DMS53 treated with DMSO at 0.1 percent for 48 hours (cell line): ENCODE results near the gene EHMT2.

Experiments used
- DNase-seq: peaks from one replicate; lab custom pipeline; 2025; ENCODE audit not compliant: unreplicated experiment; lab: John Stamatoyannopoulos, UW

EHMT2 gene

DNA sequence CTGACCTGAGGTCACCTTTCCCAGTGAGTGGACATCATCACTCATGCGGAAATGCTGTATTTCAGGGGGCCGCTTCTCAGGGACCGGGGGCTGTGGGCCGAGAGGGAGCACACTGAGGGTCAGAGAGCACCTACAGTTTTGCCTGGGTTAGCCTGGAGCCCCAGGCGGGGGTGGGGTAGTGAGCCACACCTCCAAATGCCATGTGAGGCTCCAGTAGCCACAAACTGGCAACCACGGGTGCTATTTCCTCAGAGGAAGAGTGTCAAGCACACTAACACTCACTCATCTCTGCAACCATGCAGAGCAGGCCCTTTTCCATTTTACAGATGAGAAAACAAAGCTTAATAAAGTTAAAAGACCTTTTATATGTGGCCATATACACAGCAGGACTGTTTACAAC lies 4.7 kb downstream of the EHMT2 start:
- no peak for DNase-seq

DNA sequence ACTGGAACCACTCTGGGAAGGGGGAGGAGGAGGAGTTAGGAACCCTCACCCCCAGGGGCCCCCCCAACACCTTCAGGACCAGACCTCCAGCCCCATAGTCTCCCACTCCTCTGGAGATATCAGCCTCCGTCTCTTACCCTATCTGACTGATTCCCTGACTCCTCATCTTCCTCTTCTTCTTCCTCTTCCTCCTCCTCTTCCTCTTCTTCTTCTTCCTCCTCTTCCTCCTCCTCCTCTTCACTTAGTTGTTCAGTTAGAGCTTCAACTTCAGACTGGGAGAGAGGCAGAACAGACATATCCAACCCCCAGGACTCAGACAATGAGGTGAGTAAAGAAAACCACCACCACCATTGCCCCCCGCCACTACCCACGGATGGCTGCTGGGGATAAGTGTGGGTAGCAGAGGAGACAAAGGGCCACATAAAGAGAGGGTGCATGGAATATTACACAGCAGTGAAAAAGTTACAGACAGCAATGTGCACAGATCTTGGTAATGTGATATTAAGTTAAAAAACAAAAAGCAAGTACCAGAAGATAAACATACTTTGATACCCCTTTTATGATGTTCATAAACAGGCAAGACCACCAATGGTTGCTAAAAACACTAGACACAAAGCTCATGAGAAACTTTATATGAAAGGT lies 8.0 kb downstream of the EHMT2 start:
- DNase-seq: no peak

DNA sequence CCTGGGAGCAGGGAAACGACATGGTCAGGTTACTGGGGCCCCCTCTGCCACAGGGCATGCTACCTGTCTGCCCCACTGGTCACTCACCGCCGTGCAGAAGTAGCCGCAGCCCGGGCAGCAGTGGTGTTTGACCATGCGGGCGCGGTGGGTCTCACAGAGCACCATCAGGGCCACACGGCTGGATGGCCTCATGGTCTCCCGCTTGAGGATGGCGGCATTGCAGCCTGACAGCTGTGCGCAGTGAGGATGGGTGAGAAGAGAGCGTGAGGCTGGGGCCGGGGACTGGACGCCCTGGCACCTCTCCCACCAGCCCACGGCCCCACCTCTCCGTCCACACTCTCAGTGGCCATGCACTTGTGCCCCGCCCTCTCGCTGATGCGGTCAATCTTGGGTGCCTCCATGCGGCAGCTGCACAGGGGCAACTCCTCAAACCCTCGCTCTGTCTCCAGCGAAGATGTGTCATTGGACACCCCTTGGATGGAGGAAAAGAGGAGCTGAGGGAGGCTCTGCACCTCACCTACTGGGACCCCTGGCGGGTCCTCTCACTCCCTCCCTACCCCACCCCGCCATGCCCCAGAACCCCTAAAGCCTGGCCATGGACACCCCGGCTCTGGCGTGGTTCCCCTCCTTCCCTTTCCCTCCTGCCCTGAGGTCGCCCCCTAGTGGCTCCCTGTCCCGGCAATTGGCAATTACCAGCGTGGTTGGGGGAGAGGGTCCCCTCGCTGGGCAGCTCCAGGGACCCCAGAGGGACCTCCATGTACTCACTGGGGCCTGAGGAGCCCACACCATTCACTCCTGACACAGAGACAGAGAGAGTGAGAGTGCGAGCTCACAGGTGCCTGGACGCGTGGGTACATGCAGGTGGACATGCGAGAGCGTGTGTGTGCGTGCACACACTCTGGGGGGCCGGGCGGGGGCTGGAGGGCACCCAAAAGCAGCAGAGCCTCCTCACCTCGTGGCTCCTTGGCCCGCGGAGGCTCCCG lies 8.9 kb downstream of the EHMT2 start:
- no peak for DNase-seq

DNA sequence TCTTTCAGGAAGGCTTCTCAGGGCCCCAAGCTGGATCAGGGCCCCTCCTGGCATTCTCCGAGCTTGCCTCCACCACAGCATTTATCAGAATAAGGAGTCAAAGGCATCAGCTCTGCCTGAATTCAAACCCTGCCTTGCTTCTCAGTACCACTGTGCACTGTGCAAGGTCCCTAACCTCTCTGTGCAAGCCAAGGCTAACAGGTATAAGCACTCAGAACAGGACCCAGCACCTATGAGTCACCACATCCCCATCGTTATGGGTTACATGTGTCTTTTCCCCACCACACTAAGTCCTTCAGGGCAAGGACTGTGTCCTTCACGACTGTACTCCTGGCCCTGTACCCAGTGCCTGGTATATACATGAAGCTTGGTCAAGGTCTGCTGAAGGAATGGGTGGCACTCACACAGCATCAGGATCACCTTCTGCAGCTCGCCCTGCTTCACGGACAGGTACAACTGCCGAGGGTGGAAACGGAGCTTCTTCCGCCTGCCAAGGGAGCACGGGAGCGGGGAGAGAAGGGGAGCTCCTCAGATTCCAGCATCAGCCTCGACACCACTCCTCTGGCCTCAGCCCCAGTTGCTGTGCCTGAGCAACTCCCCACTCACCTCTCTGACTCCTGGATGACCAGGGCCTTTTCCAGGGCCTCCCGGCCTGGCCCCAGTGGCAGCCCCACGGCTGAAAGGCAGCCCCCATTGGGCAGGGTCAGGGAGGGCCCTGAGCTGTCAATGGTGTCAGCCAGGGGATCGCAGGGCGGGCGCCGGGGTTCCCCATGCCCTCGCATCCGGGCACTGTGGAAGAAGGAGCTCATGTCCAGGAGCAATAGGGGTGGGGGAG lies 10.1 kb downstream of the EHMT2 start:
- no peak for DNase-seq

DNA sequence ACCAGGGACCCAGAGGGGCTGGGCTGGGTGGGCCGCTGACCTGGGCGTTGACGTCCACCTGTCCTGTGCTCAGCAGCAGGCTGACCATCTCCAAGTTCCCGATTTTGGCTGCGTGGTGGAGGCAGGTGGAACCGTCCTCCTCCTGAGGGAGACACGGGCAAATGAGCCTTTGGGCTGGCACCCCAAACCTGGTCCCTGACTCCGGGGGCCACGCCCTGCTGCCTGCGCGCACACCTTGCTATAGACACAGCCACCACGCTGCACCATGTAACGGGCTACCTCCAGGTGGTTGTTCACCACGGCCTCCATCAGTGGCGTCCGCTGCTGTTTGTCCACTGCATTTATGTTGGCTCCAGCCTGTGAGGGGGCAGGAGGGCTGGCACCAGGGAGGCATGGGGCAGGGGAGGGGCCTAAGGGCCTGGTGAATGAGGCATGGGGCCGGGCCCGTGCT lies 10.9 kb downstream of the EHMT2 start:
- DNase-seq: no peak

DNA sequence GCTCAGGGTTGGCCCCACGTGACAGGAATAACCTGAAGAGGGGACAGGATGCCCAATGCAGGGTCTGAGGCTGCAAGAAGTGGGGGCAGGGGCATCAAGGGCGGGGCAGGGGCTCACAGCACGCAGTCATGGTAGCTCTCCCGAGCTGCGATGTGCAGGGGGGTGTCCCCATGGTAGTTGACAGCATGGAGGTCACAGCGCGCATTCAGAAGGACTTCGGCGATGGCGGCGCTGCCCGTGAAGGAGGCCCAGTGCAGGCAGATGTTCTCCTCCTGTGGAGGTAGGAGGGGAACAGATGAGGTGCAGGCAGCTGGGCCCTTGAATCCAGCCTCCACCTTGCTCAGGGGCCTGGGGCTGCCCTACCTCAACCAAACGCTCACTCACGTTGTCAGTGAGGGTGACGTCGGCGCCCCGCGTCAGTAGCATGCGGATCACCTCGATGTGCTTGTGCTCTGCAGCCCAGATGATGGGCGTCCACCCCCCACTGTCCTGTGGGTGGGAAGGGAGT lies 12.9 kb downstream of the EHMT2 start:
- no peak for DNase-seq

DNA sequence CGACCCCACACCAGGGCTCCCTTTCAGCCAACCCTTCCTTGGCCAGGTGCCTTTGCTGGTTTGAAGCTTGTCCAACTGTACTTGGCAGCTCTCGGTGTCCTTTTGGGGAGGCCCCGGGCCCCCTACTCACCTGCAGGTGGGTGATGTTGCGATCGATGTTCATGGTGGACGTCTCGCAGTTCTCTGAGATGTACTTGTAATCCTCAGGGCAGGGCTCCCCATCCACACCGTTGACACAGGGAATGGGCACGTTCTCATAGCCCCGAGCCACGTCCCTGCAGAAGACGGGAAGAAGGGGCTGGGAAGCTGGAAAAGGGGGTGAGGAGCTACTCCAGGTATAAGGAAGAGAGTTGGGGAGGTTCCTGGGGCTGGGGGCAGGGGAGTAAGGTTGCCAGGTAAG lies 13.8 kb downstream of the EHMT2 start:
- DNase-seq: no peak

DNA sequence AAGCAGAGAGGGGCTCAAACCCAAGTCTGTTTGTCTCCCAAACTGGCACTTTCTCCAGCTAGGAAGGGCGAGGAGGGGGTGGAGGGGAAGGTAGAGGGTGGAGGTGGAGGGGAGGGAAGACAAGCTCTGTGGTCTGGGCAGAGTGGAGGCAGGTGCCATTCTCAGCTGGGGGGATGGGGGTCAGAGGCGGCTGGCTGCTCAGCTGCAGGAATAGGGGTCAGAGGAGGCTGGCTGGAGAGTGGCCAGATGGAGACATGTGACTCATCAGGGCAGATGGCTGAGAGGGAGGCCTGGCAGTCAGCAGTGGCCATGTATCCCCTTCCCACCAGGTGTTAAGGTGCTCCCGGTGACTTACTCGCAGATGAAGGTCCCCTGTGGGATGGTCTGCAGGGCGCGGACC lies 15.2 kb downstream of the EHMT2 start:
- peak; percentile 27 for DNase-seq

DNA sequence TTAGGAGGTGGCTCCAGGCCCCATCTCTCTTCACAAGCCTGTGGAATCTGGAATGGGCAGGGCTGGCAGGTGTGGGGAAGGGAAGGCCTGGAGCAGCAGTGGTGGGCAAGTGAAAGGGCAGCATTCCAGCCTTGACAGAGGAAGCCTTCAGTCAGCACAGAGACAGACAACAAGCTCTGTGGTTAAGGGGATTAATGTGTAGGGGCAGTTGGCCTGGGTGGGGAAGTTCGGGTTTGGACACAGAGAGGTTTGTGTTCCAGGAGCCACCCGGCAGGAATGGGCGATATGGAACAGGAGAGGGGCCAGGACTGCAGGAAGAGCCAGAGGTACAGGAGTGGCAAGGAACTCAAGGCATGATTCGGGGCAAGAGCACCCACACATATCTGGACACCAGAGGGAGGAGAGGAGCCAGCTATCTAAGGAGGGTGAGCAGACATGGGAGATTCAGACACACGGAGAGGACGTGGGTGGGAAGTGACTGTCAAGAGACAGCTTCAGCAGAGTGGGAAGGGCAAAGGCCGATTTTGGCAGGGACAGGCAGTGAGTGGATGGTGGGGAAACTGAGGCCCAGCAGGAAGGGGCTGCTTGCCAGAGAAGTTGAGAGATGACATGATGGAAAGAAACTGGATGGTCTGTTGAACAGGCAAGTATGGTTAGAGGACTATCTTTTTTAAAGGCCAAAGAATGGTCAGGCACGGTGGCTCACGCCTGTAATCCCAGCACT lies 16.2 kb downstream of the EHMT2 start:
- no peak for DNase-seq

DNA sequence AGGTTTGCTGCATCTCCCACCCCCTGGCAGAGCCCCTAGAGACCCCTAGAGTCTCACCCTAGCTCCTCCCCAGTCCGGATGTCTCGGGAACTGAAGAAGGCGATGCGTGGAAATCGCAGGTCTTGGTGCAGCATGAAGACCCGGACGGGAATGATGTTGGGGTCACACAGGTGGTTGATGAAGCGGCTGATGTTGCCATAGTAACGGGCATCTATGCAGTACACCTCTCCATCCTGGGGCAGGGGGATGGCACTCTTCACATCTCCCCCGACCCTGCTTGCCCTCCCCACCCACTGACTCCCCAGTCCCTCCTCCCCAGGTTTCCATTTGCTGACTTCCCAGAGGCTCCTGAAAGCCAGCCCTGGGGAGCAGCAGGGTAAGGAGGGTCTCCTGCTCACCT lies 16.9 kb downstream of the EHMT2 start:
- no peak for DNase-seq

DNA sequence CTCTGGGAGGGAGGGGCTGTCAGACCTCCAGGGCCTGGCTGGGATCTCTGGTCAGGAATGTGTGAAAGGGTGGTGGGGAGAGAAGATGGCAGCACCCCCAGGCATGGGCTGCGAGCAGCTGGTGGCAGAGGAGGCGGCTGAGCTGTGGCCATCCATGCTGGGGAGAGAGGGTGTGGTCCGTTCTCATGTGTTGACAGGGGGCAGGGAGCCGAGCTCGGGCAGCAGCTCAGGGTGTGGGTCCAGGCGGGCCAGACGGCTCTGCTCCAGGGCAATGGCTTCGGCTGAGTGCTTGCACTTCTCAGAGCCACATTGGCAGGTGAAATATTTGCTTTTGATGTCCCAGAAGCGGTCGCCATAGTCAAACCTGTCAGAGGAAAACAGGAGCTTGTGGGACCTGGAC lies 17.6 kb downstream of the EHMT2 start:
- DNase-seq: no peak

DNA sequence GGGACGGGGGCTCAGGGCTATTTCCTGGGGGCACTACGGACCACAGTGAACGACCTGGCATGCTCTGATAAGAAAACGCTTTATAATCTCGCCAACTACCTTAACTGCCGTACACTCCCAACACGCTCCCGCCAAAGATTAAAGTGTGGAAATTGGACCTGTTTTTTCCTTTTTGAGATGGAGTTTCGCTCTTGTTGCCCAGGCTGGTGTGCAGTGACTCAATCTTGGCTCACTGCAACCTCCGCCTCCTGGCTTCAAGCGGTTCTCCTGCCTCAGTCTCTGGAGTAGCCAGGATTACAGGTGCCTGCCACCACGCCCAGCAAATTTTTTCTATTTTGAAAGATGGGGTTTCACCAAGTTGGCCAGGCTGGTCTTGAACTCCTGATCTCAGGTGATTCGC lies 18.4 kb downstream of the EHMT2 start:
- no peak for DNase-seq

DNA sequence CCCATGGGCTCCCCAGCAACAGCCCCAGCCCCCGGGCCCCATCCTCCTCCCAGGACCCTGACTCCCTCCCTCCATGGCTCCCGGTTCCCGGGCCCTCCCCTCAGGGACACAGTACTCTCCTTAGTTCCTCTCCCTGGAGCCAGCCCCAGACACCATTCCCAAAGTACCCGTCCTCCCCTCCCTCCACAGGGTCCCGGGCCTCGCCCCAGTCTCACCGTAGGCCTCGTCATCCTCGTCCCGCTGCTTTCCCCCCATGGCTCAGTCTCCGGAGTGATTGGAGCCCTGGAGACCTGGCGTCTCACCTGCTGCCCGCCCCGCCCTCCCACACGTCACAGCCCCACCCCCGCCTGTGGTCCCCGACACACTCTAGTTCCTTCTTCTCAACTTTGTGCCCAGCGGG lies 18.8 kb downstream of the EHMT2 start, which contains the start of gene SLC44A4:
TSS of gene SLC44A4 (minus strand) at position 272 of the 400 bp plus-strand sequence. CDS start at position 255, 17 bp downstream.
- DNase-seq: no peak

DNA sequence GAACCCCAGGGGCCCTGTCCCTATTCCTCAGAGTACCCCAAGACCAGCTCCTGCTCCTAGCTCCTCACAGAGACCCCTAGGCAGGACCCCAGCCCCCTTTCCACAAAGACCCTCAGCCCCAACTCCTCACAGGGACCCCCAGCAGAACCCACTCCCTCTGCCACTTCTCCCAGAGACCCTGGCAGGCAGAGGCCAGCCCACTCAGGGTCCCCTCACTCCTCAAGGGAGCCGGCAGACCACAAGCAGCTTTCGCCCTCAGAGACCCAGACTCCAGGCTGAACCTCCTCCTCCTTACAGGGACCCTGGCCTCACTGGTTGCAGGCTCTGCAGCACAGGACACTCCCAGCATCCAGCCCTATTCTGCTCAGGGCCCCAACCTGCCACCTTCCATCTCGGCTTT lies 19.3 kb downstream of the EHMT2 start:
- no peak for DNase-seq

DNA sequence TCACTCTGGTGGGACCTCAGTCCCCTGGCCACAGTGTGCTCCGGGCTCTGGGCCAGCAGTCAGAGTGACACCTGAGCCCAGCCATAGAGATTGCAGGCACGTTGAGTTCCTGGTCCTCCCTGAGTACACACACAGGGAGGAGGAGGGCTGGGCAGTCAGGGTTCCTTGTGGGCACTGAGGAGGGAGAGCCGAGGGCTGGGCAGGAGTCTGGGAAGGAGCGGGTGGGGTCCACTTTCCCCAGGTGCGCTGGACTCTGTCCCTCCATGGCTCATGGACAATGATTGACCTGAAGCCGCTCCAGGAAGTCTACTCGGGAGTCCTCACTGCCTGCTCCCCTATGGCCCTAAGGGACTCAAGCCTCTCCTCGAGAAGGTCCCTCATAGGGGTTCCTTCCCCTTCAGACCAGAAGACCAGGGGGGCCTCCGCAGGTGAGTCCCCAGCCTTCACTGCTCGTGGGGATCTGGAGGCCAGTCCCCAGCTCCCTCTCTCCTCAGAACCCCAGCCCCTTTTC lies 19.8 kb downstream of the EHMT2 start:
- DNase-seq: no peak

DNA sequence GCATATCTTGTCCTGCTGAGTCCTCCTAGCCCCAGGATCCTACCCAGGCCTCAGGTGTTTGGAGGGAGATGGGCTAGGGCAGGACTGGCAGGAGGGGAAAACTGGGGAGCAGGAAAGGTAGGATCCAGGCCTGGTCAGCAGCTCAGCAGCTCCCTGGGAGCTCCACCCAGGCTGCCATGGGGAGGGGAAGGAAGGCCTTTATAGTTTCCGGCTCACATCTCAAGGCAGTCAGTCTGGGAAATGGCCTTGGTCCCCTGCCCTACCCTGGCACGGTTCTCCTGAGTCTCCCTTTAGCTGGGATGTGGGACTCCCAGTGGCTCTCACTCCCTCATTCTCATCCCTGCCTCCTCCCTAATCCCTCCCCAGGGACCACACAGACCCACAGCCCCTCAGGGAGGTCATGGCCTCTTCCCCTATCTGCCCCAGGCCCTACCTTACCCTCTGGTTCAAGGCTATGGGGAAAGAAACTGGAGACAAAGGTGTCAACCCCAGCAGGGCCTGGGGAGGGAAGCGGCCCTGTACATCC lies 20.3 kb downstream of the EHMT2 start:
- DNase-seq: no peak

DNA sequence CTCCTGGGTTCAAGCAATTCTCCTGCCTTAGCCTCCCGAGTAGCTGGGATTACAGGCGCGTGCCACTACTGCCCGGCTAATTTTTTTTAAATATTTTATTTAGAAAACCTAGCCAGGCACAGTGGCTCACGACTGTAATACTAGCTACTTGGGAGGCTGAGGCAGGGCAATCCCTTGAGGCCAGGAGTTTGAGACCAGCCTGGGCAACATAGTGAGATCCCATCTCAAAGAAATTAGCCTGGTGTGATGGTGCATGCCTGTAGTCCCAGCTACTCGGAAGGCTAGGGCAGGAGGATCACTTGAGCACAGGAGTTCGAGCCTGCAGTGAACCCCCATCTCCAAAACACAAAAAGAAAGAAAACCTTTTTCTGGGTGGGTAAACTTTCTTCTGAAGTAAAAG lies 21.1 kb downstream of the EHMT2 start:
- no peak for DNase-seq

DNA sequence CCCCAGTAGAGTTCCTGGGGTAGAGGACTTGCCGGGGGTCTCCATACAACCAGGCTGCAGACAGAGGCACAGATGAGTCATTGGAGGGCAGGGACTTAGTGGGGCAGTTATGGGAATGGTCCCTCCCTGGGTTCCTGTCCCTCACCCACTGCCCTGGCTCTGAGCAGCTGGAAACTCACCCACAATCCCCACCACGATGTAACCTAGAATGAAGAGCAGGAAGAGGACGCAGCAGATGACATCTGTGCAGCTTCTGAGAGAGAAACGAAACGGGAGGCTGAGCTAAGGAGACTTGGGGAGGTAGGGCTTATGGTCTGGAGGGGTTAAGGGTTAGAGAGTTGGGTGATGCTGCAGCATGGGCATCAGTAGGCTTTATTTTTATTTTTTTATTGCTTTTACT lies 21.6 kb downstream of the EHMT2 start:
- DNase-seq: no peak

DNA sequence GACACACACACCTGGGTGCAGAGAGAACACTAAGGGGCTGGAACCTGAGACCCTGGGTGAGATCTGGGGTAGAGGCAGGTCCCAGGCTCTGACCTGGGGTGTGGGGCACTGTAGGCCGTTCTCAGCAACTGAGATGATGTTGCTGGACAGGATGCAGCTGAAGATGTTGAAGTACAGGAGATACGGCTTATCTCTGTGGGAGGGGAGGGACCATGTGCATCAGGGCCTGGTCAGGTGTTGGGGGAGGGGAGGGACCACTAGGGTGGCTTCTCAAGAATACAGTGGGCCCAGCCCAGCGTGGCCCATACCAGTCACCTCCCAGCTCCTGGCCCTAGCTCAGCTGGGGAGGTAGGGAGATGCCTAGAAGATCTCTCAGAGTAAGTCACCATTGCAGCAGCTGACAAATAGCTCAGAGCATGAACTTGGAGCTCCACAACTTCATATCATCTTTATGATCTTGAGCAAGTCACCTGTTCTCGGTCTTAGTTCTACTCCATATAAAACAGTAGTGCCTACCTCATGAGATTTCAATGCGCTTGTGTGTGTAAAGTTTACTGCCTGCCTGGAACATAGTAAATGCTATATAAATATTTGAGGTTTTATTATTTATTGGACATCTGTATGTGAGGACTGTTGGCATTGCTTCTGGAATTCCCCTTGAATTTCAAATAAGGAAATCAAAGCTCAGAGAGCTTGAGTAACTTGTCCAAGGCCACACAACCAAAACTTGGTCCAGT lies 22.5 kb downstream of the EHMT2 start:
- DNase-seq: no peak
